DMS153 treated with DMSO at 0.1 percent for 48 hours (cell line): ENCODE results near the gene PDE4B.
"Not testable (repeated sequence)": the region's sequence is repeated elsewhere in the genome, so short reads cannot be mapped to it uniquely, and the experiment has no call there.

Experiments
- DNase-seq: peaks from one replicate; lab custom pipeline; 2025; ENCODE audit not compliant: unreplicated experiment; lab: John Stamatoyannopoulos, UW

Gene PDE4B

GRCh38 chr1:66402194-66402593 lies 609.5 kb downstream of the PDE4B start:
- no peak for DNase-seq

GRCh38 chr1:66403007-66403731 lies 610.5 kb downstream of the PDE4B start:
- no peak for DNase-seq

- DNase-seq = no peak
Observed at GRCh38 chr1:66405061-66405460, 612.4 kb downstream of the PDE4B start.

- DNase-seq = not testable (repeated sequence)
Observed at GRCh38 chr1:66411449-66411848, 618.8 kb downstream of the PDE4B start.

GRCh38 chr1:66412704-66413103 lies 620.0 kb downstream of the PDE4B start:
- DNase-seq = no peak

GRCh38 chr1:66413136-66413837 lies 620.6 kb downstream of the PDE4B start:
- DNase-seq = no peak

GRCh38 chr1:66413838-66414175 lies 621.1 kb downstream of the PDE4B start:
- no peak for DNase-seq

GRCh38 chr1:66415281-66415680 lies 622.6 kb downstream of the PDE4B start:
- DNase-seq = no peak

GRCh38 chr1:66415866-66416265 lies 623.2 kb downstream of the PDE4B start:
- DNase-seq = no peak

- no peak for DNase-seq
Observed at GRCh38 chr1:66416295-66416694, 623.6 kb downstream of the PDE4B start.

- no peak for DNase-seq
Observed at GRCh38 chr1:66418021-66418420, 625.3 kb downstream of the PDE4B start.

- not testable (repeated sequence) for DNase-seq
Observed at GRCh38 chr1:66420171-66420570, 627.5 kb downstream of the PDE4B start.

- DNase-seq = not testable (repeated sequence)
Observed at GRCh38 chr1:66420906-66421305, 628.2 kb downstream of the PDE4B start.

- DNase-seq = no peak
Observed at GRCh38 chr1:66422804-66423203, 630.1 kb downstream of the PDE4B start.
